ENCODE results near the gene PIK3IP1.
"Not testable (repeated sequence)": the region's sequence is repeated elsewhere in the genome, so short reads cannot be mapped to it uniquely, and the experiment has no call there.

PIK3IP1 gene

DNA sequence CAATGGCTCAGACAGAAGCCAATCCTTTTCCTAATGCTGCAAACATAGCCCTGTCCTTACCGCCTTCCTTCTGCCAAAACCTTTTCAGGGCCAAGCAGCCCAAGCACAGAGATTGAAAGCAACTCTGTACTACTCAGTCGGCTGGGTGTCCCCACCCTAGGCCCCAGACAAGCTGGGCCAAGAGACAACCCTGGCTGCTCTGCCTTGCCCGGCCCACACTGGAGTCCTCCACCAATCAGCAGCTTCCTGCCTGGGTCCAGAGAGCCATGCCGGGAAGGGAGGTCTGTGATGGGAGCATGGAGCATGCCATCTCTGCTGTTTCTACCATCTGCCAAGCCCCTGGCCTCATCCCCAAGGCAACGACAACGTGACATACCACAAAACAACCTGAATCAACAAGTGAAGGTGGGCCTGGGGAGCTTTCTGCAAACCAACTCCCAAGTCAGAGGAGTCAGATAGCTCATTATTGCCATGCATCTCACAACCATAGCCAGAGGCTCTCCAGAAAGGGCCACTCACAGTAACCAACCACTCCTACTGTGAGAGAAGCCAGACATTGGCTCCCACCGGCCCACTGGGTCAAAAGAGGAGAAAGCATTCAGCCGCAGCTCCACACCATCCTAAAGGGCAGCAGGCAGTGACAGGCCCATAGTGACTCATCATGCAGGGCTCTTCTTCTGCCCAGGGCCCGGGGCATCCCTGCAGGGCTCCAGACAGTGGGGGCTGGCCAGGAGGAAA is 35.7 kb upstream of the PIK3IP1 start:
- TF ChIP-seq, protein P1, sequence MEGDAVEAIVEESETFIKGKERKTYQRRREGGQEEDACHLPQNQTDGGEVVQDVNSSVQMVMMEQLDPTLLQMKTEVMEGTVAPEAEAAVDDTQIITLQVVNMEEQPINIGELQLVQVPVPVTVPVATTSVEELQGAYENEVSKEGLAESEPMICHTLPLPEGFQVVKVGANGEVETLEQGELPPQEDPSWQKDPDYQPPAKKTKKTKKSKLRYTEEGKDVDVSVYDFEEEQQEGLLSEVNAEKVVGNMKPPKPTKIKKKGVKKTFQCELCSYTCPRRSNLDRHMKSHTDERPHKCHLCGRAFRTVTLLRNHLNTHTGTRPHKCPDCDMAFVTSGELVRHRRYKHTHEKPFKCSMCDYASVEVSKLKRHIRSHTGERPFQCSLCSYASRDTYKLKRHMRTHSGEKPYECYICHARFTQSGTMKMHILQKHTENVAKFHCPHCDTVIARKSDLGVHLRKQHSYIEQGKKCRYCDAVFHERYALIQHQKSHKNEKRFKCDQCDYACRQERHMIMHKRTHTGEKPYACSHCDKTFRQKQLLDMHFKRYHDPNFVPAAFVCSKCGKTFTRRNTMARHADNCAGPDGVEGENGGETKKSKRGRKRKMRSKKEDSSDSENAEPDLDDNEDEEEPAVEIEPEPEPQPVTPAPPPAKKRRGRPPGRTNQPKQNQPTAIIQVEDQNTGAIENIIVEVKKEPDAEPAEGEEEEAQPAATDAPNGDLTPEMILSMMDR (IDR thresholded peaks at IDR 0.05; ENCODE audit: insufficient read depth, missing control alignments), result no peak
- DNase-seq (ENCODE audit: insufficient read length, low spot score) (no peak), FAIRE-seq (no peak)

DNA sequence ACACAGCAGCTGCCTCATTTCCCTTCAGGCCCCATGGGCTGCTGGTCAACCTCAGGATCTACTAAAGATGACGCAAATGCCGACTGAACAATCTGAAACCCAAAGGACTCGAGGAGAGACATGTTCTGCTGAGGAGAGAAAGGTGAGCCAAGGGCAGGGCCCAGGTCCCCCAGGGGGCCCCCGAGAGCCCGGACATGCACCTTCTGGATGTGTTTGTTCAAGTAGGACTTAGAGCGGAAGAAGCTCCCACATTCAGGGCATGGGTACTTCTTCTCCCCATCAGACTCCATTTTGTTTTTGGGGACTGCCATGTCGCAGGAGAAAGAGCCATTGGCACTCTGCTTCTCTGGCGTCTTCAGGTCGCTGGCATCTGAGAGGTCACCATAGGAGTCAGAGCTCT is 34.6 kb upstream of the PIK3IP1 start:
- TF ChIP-seq, protein P1 (IDR thresholded peaks at IDR 0.05; ENCODE audit: insufficient read depth, missing control alignments), result no peak
- FAIRE-seq, result no peak
- DNase-seq (ENCODE audit: insufficient read length, low spot score), result no peak

DNA sequence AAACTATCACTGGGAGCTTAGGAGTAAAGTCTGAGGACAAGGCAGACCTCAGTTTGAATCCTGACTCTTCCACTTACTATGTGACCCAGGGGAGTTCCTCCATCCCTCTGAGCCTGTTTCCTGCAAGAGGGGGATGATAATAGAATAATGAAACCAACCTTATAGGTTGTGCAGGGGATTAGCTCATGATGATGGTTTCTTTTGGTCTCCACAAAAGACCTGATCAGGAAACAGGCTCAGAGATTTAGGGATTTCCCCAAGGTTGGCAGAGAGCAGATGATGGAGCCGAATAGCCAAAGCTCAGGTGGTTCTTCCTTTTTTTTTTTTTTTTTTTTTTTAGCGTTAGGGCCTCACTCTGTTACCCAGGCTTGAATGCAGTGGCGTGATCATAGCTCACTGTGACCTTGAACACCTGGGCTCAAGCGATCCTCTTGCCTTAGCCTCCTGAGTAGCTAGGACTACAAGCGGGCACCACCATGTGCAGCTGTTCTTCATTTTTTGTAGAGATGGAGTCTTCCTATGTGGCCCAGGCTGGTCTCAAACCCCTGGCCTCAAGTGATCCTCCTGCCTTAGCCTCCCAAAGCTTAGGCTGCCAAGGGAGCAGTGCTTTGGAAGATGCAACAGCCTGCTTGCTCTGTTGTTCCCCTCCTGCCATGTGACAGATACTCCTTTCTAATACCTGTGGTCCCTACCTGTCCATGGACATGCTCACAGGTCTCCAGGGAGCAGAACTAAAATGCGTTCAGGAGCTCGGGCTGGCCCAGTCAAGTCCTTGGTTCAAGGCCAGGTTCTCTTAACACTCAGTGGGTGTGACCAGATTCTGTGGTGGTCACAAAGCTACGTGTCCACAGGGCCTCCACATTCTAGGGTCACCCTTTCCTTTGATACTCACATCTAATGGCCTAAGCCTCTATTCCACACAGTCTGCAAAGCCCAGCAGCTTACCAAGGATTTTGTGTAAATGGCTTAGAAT is 31.6 kb upstream of the PIK3IP1 start:
- TF ChIP-seq, protein P1 (IDR thresholded peaks at IDR 0.05; ENCODE audit: insufficient read depth, missing control alignments), result no peak
- FAIRE-seq (no peak), DNase-seq (ENCODE audit: insufficient read length, low spot score) (no peak)

DNA sequence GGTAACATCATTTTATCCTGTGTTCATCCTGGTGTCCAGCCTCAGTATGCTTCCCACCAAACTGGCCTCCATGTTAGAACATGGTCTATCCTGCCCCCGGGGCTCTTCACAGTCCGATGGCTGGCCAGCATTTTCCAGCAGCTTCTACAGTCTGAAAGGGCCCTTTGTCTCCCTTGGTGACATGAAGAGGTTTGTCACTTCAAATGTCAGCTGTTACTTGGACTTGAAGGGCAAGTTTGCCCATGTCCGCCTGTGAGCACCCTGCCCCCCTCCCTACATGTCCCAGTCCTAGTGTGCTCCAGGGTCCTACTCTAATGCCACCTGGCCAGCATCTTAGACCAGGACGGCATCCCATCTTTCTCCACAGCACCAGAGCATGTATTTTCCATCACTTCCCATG is 29.1 kb upstream of the PIK3IP1 start:
- DNase-seq (ENCODE audit: insufficient read length, low spot score) (no peak), FAIRE-seq (no peak)
- TF ChIP-seq, protein P1 (IDR thresholded peaks at IDR 0.05; ENCODE audit: insufficient read depth, missing control alignments), result no peak

DNA sequence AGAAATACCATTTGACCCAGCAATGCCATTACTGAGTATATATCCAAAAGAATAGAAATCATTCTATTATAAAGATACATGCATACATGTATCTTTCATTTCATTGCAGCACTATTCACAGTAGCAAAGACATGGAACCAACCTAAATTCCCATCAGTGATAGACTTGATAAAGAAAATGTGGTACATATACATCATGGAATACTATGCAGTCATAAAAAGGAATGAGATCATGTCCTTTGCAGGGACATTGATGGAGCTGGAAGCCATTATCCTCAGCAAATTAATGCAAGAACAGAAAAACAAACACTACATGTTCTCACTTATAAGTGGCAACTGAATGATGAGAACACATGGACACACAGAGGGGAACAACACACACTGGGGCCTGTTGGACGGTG is 21.9 kb upstream of the PIK3IP1 start:
- DNase-seq (ENCODE audit: insufficient read length, low spot score); FAIRE-seq: not testable (repeated sequence)

DNA sequence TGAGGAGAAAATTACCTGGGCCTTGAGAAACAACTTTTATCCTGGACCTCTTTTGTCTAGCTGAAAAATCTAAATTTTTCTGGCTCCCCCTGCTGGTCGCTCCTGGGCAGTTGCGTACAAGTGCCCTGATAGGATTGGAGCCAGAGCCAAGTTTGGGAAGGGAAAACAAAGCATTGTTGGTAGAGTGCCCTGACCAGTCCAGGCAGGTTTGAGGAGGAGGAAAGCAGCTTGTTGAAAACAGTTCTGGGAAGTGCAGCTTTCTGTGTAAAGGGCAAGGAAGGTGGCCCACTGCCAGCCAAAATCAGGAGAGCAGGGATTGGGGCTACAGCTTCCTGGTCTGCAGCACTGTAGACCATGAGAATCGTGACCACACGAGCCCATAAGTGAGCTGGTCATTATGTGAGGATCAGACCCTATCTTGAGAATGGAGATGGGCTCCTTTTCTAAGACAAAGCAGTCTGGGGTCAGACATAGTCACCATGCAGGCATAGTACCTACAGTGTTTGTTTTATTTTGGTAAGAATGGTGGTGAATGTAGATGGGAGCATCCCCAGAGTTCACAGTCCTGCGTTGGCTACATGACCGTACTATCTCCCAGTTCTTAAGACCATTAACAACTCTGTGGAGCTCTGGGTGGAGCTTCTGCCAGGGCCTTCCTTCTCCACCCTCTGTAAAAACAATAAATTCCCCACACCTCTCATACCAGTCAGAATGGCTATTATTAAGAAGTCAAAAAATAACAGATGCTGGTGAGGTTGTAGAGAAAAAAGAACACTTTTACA is 21.3 kb upstream of the PIK3IP1 start:
- FAIRE-seq (no peak), DNase-seq (ENCODE audit: insufficient read length, low spot score) (no peak)
- TF ChIP-seq, protein P1 (IDR thresholded peaks at IDR 0.05; ENCODE audit: insufficient read depth, missing control alignments), result peak; percentile 87

DNA sequence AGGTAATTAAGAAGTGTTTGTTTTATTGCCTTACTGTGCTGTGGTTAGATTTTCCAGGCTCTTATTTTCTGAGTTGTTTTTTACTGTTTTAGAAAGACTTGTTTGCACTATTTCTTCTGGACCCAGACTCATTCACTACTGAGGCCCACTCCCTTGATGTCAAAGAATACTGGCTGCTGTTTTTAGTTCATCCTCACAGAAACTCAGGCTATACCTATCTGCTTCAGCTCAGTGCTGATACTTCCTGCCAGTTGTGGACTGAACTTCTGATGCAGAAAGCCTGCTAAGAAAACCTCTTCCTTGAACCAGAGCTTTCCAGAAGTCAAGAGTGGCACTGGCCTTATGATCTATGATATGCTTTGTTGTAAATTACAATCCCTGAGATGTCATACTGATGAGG is 15.9 kb upstream of the PIK3IP1 start:
- no peak for FAIRE-seq
- TF ChIP-seq, protein P1 (IDR thresholded peaks at IDR 0.05; ENCODE audit: insufficient read depth, missing control alignments), result no peak

More for the DNA sequence above, 15.9 kb upstream of the PIK3IP1 start:
- DNase-seq (ENCODE audit: insufficient read length, low spot score), result no peak
